ENCODE results near the gene HAPSTR1. TPM values are rescaled to one million over a fixed set of nuclear protein-coding genes. Genes with fewer than 3 reads are reported as not detected.
"Not testable (repeated sequence)": the region's sequence is repeated elsewhere in the genome, so short reads cannot be mapped to it uniquely, and the experiment has no call there.

HAPSTR1 gene
- total RNA-seq, 1 experiment from 2014 or later, result 45.7 TPM

DNA sequence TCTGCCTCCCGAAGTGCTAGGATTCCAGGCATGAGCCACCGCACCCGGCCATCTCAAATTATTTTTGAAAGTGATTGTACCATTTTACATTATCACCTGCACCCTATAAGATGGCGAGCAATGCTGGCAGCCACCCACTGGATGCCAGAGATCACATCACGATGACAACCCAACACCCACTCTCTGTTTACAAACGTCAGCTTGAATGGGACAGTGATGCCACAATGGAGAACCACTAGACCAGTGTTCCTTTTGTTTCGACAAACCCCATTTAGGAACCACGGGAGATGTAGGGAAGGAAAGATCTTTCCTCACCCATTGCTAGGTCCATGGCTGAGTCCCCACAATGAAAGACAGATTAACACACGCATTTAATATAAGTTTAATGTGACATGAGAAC lies 20.1 kb upstream of the HAPSTR1 start:
- DNase-seq (ENCODE audit: low spot score), result no peak

DNA sequence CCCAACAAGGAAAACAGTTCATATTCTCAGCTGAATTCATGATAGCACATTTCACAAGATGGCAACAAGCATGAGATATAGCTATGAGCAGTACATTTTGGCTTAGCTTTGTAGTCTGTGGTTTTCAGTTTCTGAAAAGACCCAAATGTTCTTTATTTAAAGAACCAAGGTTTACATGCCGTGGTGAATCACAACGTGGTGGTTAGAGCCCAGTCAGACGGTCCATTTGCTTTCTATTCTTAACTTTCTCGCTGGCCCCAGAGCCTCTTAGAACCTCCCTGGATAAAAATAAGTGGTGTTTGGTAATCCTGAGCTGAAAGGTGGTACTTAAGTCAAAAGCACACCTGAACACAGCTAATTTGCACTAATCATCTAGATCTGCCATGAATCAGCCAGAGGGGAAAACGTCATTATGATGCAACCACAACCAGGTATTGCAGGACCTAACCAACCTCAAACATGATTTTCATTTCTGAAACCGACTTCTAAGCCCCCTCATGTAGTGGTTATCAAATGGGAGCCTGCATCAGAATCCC lies 18.6 kb upstream of the HAPSTR1 start:
- peak; percentile 79 for DNase-seq (ENCODE audit: low spot score)

DNA sequence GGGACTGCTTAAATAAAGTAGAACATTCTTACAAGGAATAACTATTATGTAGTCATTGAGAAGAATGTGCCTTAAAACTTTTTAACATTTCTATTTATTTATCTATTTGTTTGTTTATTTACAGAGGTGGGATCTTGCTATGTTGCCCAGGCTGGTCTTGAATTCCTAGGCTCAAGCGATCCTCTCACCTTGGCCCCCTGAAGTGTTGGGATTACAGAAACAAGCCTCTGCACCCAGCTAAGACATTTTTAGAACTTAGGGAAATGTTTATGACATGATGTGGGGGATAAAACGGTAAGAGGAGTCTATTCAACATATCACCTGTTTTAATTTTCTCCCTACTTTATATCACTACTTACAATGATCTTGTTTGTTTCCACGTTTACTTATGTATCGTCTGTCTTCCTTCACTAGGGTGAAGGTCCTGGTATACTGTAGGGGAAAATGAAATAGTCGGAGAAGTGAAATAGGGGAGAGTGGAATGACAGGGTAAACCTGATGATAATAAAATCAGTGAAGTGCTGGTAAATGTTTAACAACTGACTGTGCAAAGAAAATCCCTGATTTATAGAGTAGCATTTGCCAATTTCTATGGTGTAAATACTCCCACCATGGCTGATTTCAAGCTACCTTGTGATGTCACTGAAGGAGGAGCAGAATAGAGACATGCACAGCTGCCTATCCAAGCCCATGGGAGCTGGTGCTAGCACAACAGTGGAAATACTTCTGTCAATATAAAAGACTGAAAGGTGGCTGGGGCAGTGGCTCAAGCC lies 16.0 kb upstream of the HAPSTR1 start:
- DNase-seq (ENCODE audit: low spot score), result no peak

- DNase-seq (ENCODE audit: low spot score), result peak; percentile 70
Observed at GRCh38 chr16:9077091-9077809, 14.2 kb upstream of the HAPSTR1 start.

- peak; percentile 95 for DNase-seq (ENCODE audit: low spot score)
Observed at GRCh38 chr16:9078467-9079429, 12.7 kb upstream of the HAPSTR1 start.

DNA sequence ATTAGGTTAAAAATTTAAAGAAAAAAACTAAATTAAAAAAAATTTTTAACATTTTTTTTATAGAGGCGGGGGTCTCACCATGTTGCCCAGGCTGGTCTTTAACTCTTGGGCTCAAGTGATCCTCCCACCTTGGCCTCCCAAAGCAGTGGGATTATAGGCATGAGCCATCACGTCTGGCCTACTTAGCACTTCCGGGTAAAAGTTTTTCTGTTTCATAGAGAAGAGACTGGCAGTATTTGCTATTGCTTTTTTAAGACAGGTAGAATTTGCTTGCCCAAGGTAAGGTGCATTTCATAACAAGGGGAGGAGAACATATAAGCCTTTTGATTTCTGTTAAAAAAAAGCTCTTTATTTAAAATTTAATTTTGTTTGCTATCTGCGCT lies 12.0 kb upstream of the HAPSTR1 start:
- DNase-seq (ENCODE audit: low spot score), result no peak

- DNase-seq (ENCODE audit: low spot score), result no peak
Observed at GRCh38 chr16:9081158-9081557, 10.3 kb upstream of the HAPSTR1 start.

GRCh38 chr16:9081843-9082242 lies 9.6 kb upstream of the HAPSTR1 start:
- peak; percentile 59 for DNase-seq (ENCODE audit: low spot score)

GRCh38 chr16:9082422-9082821 lies 9.0 kb upstream of the HAPSTR1 start:
- no peak for DNase-seq (ENCODE audit: low spot score)

DNA sequence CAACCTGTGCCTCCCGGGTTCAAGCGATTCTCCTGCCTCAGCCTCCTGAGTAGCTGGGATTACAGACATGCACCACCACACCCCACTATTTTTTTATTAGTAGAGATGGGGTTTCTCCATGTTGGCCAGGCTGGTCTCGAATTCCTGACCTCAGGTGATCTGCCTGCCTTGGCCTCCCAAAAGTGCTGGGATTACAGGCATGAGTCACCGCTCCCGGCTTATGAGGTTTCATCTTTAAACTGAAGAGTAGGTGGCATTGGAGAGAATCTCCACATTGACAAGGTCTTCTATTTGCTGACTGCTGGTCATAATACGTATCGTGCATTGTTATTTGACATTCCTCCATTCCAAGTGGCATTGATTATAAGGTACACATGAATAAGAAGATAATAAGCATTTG lies 3.7 kb upstream of the HAPSTR1 start:
- DNase-seq (ENCODE audit: low spot score), result not testable (repeated sequence)

- no peak for DNase-seq (ENCODE audit: low spot score)
Observed at GRCh38 chr16:9088848-9089247, 2.6 kb upstream of the HAPSTR1 start.

DNA sequence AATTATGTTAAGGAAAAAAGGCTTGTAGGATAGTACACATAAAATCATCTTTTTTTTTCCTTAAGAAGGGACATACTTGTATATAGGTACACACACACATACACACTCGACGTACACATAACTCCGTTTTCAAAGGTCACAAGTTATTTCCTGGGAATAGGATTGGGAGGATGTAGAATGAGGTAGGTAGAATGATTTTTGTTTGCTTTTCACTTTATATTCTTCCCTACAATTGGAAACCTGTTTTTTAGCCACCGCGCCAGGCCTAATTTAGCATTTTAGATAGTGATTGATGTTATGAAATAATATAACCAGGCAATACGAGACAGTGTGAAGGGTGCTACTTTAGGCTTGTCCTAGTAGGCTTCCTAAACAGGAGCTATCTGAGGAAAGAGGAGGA lies 1.8 kb upstream of the HAPSTR1 start:
- DNase-seq (ENCODE audit: low spot score), result no peak

- no peak for DNase-seq (ENCODE audit: low spot score)
Observed at GRCh38 chr16:9090101-9090959, 1.1 kb upstream of the HAPSTR1 start.

DNA sequence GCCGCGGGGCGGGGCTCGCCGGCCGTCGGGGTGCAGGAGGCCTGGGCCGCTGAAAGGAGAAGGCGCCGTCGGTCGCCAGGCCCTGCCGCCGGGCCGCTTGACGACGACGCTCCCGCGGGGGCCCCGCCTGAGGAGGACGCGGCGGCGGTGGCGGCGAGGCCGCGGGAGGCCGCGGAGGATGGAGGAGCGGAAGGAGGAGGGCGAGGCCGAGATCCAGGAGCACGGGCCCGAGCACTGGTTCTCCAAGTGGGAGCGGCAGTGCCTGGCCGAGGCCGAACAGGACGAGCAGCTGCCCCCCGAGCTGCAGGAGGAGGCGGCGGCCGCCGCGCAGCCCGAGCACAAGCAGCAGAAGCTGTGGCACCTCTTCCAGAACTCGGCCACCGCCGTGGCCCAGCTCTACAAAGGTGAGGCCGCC lies 430 bp downstream of the HAPSTR1 start:
- no peak for DNase-seq (ENCODE audit: low spot score)

- DNase-seq (ENCODE audit: low spot score), result no peak
Observed at GRCh38 chr16:9092282-9092977, 986 bp downstream of the HAPSTR1 start.

- DNase-seq (ENCODE audit: low spot score), result no peak
Observed at GRCh38 chr16:9092978-9093344, 1.5 kb downstream of the HAPSTR1 start.

- DNase-seq (ENCODE audit: low spot score), result no peak
Observed at GRCh38 chr16:9094011-9094846, 2.8 kb downstream of the HAPSTR1 start.

GRCh38 chr16:9095171-9095570 lies 3.7 kb downstream of the HAPSTR1 start:
- no peak for DNase-seq (ENCODE audit: low spot score)

DNA sequence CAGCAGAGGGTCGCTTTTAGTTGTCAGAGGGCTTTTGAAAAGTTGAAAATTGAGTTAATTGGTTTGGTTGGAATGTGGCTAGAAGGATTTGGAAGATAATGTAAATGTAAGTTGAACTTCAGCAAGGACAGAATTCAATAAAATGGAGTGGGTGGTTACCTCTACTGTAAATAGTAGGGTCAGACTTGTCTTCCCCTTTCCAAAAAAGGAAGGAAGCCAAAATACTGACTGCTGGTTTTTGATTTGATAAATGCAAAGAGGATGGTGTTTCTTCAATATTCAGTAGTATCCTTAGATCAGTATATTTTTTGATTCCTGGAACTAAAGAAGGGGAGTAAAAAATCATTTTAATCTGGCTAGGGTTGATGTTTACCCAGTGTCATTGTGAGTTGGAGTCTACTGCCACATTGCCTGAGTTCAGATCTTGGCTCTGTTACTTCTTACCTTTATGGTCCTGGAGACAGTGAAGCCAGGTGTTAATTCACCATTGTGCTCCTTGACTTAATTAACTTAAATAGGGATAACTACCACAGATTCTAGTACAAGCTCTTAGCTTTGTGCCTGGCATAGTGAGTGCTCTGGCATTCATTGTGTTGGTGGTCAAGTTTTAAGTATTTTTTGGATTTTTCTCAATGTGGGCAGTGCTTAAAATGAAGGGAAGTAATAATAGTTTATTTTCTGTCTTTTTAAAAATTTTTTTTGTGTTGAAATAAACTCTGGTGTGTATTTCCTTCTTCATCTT lies 4.4 kb downstream of the HAPSTR1 start:
- no peak for DNase-seq (ENCODE audit: low spot score)

Measured in H4 (cell line).